ENCODE measurements around the gene COL20A1.

- TF ChIP-seq CTCF (conservative IDR thresholded peaks at IDR 0.05) (no peak), ZFX (IDR thresholded peaks at IDR 0.05) (no peak)
Measured at GRCh38 chr20:63331741-63332400, 38.9 kb downstream of the COL20A1 start.
